Activated T-helper 1 cell treated with anti-CD3 and anti-CD28 coated beads, Interleukin-12 subunit alpha, Interleukin-12 subunit beta, Interleukin-2, Interleukin-4 antibody, amounts not matched to agents 30 ng/mL and 10 ng/mL and 1 ng/mL, durations not matched to agents 14 hours and 24 hours and 36 hours (primary cell): ENCODE measurements around the gene IL12A. TPM values are rescaled to one million over a fixed set of nuclear protein-coding genes. Genes with fewer than 3 reads are reported as not detected.
A peak's percentile ranks its signal among the peaks of the same experiment; 100 is the strongest.

Experiments used
- DNase-seq: peaks from one replicate; pipeline ENCODE4 v3.0.0; 2021; ENCODE audit warnings: low spot score
- H3K27ac Mint-ChIP-seq: one replicate; pipeline ENCODE4 v1.8.0; 2021; ENCODE audit warnings: mild to moderate bottlenecking, mixed read lengths
- H3K27me3 Mint-ChIP-seq: one replicate; pipeline ENCODE4 v1.8.0; 2022; ENCODE audit warnings: mild to moderate bottlenecking, moderate library complexity, mixed read lengths; ENCODE audit not compliant: insufficient read depth
- H3K36me3 Mint-ChIP-seq: one replicate; pipeline ENCODE4 v1.8.0; 2021; ENCODE audit warnings: low read depth, mixed read lengths
- H3K4me1 Mint-ChIP-seq: one replicate; pipeline ENCODE4 v1.8.0; 2021; ENCODE audit warnings: low read depth, mixed read lengths
- H3K4me3 Mint-ChIP-seq: one replicate; pipeline ENCODE4 v1.8.0; 2021; ENCODE audit warnings: mild to moderate bottlenecking, moderate library complexity, mixed read lengths
- H3K9me3 Mint-ChIP-seq: one replicate; pipeline ENCODE4 v1.8.0; 2021; ENCODE audit warnings: mixed read lengths
- intact Hi-C: fragments of 100-400 bp; cut with micrococcal nuclease; formaldehyde crosslinking; loops from one replicate; pipeline ENCODE4 v1.15.1; 2024
- total RNA-seq: library from RNA; stranded (reverse); gene quantifications from 2 replicates; pipeline ENCODE4 v1.2.3, GENCODE V29; 2022

The IL12A gene
- total RNA-seq, 1 donor from 2014 or later: 0.34 TPM

- intact Hi-C loops: no loop called here
- Mint-ChIP-seq H3K27me3 (peaks cover 3% of the 10 kb centered on the region), H3K9me3 (no peaks in the 10 kb centered on the region), H3K36me3 (peaks cover 7% of the 10 kb centered on the region), H3K4me1 (no peaks in the 10 kb centered on the region), H3K27ac (no peak overlapping the region), H3K4me3 (no peak overlapping the region)
- DNase-seq: no peak
These were observed 7.4 kb downstream of the IL12A start for GRCh38 chr3:159996018-159996417.

- DNase-seq: no peak
- Mint-ChIP-seq H3K9me3 (no peaks in the 10 kb centered on the region), H3K27ac (no peak overlapping the region), H3K4me3 (no peak overlapping the region), H3K4me1 (no peaks in the 10 kb centered on the region), H3K36me3 (peaks cover 5% of the 10 kb centered on the region), H3K27me3 (peaks cover 3% of the 10 kb centered on the region)
- intact Hi-C loops: no loop called here
These were observed 8.3 kb downstream of the IL12A start for GRCh38 chr3:159996959-159997358.

GRCh38 chr3:160001148-160001760, 12.6 kb downstream of the IL12A start:
- H3K36me3 Mint-ChIP-seq: peaks cover 2% of the 10 kb centered on the region
- no peaks in the 10 kb centered on the region for H3K9me3 Mint-ChIP-seq
- H3K4me3 Mint-ChIP-seq: no peak overlapping the region
- H3K4me1 Mint-ChIP-seq: peaks cover 15% of the 10 kb centered on the region
- intact Hi-C loops: no loop called here
- H3K27me3 Mint-ChIP-seq: peaks cover 3% of the 10 kb centered on the region
- no peak for DNase-seq
- no peak overlapping the region for H3K27ac Mint-ChIP-seq

- Mint-ChIP-seq H3K9me3 (no peaks in the 10 kb centered on the region), H3K4me1 (peaks cover 22% of the 10 kb centered on the region), H3K27ac (no peak overlapping the region), H3K4me3 (no peak overlapping the region), H3K36me3 (no peaks in the 10 kb centered on the region), H3K27me3 (peaks cover 3% of the 10 kb centered on the region)
- intact Hi-C loops: no loop called here
- DNase-seq: no peak
These were observed 13.4 kb downstream of the IL12A start for GRCh38 chr3:160001850-160002623.

- Mint-ChIP-seq H3K9me3 (no peaks in the 10 kb centered on the region), H3K4me1 (peaks cover 22% of the 10 kb centered on the region), H3K27ac (no peak overlapping the region), H3K27me3 (peaks cover 3% of the 10 kb centered on the region), H3K36me3 (no peaks in the 10 kb centered on the region), H3K4me3 (no peak overlapping the region)
- no peak for DNase-seq
- intact Hi-C loops: no loop called here
These were observed 15.0 kb downstream of the IL12A start for GRCh38 chr3:160003520-160004128.

- Mint-ChIP-seq H3K27me3 (no peaks in the 10 kb centered on the region), H3K36me3 (no peaks in the 10 kb centered on the region), H3K27ac (no peak overlapping the region), H3K4me3 (no peak overlapping the region), H3K9me3 (no peaks in the 10 kb centered on the region), H3K4me1 (peaks cover 31% of the 10 kb centered on the region)
- intact Hi-C loops: no loop called here
- DNase-seq: no peak
These were observed 16.4 kb downstream of the IL12A start for GRCh38 chr3:160005004-160005403.

- DNase-seq: no peak
- intact Hi-C loops: loop anchor here (1.0 kb wide), 3 partner anchors 18 to 178 kb away; partner anchors contain the start of gene IL12A
- no peaks in the 10 kb centered on the region for H3K27me3 Mint-ChIP-seq
- H3K9me3 Mint-ChIP-seq: no peaks in the 10 kb centered on the region
- no peaks in the 10 kb centered on the region for H3K36me3 Mint-ChIP-seq
- H3K27ac Mint-ChIP-seq: no peak overlapping the region
- H3K4me3 Mint-ChIP-seq: no peak overlapping the region
- H3K4me1 Mint-ChIP-seq: peaks cover 42% of the 10 kb centered on the region
These were observed 17.9 kb downstream of the IL12A start for GRCh38 chr3:160006282-160007163.

- peaks cover 58% of the 10 kb centered on the region for H3K4me1 Mint-ChIP-seq
- no peak overlapping the region for H3K4me3 Mint-ChIP-seq
- intact Hi-C loops: no loop called here
- H3K27ac Mint-ChIP-seq: no peak overlapping the region
- DNase-seq: no peak
- no peaks in the 10 kb centered on the region for H3K36me3 Mint-ChIP-seq
- H3K27me3 Mint-ChIP-seq: no peaks in the 10 kb centered on the region
- no peaks in the 10 kb centered on the region for H3K9me3 Mint-ChIP-seq
These were observed 20.3 kb downstream of the IL12A start for GRCh38 chr3:160008961-160009360.

GRCh38 chr3:160009525-160009924, 20.9 kb downstream of the IL12A start:
- peaks cover 57% of the 10 kb centered on the region for H3K4me1 Mint-ChIP-seq
- H3K9me3 Mint-ChIP-seq: no peaks in the 10 kb centered on the region
- H3K4me3 Mint-ChIP-seq: no peak overlapping the region
- no peaks in the 10 kb centered on the region for H3K27me3 Mint-ChIP-seq
- H3K36me3 Mint-ChIP-seq: no peaks in the 10 kb centered on the region
- no peak overlapping the region for H3K27ac Mint-ChIP-seq
- no peak for DNase-seq
- intact Hi-C loops: no loop called here

GRCh38 chr3:160010578-160010977, 21.9 kb downstream of the IL12A start:
- no peaks in the 10 kb centered on the region for H3K27me3 Mint-ChIP-seq
- no peaks in the 10 kb centered on the region for H3K36me3 Mint-ChIP-seq
- no peak for DNase-seq
- no peaks in the 10 kb centered on the region for H3K9me3 Mint-ChIP-seq
- intact Hi-C loops: no loop called here
- peaks cover 52% of the 10 kb centered on the region for H3K4me1 Mint-ChIP-seq
- H3K4me3 Mint-ChIP-seq: no peak overlapping the region
- no peak overlapping the region for H3K27ac Mint-ChIP-seq

GRCh38 chr3:160012108-160012507, 23.5 kb downstream of the IL12A start:
- no peak for DNase-seq
- no peaks in the 10 kb centered on the region for H3K36me3 Mint-ChIP-seq
- no peaks in the 10 kb centered on the region for H3K27me3 Mint-ChIP-seq
- H3K27ac Mint-ChIP-seq: peak overlapping the region; percentile 37
- H3K4me1 Mint-ChIP-seq: peaks cover 42% of the 10 kb centered on the region
- H3K9me3 Mint-ChIP-seq: no peaks in the 10 kb centered on the region
- intact Hi-C loops: loop anchor here (1.0 kb wide), 1 partner anchor 15 kb away; no protein-coding TSS in a partner anchor
- H3K4me3 Mint-ChIP-seq: peak overlapping the region; percentile 40

- intact Hi-C loops: no loop called here
- no peak overlapping the region for H3K27ac Mint-ChIP-seq
- peaks cover 19% of the 10 kb centered on the region for H3K4me1 Mint-ChIP-seq
- H3K4me3 Mint-ChIP-seq: no peak overlapping the region
- H3K27me3 Mint-ChIP-seq: no peaks in the 10 kb centered on the region
- peaks cover 1% of the 10 kb centered on the region for H3K36me3 Mint-ChIP-seq
- no peak for DNase-seq
- no peaks in the 10 kb centered on the region for H3K9me3 Mint-ChIP-seq
These were observed 28.3 kb downstream of the IL12A start for GRCh38 chr3:160016972-160017371.
